HL-60 (cell line): ENCODE results near the gene SFT2D3.

Experiments used
- DNase-seq, 2 experiments: peaks; one replicate each; pipeline ENCODE4 v3.0.0-alpha.2; 2010 to 2020; ENCODE audit warnings: low read depth in 1 of 2, low spot score in 1 of 2
- H3K27ac ChIP-seq: fragments of 250-450 bp; sonication (Bioruptor Pico); replicated peaks from 2 replicates; pipeline ENCODE4 v1.5.1; 2020; ENCODE audit warnings: mild to moderate bottlenecking, moderate library complexity
- H3K27me3 ChIP-seq: fragments of 250-450 bp; sonication (Bioruptor Pico); 2 replicates; pipeline ENCODE4 v1.5.1; 2021; ENCODE audit warnings: mild to moderate bottlenecking, moderate library complexity; ENCODE audit not compliant: insufficient read depth, poor library complexity, severe bottlenecking
- H3K4me3 ChIP-seq: replicated peaks from 2 replicates; pipeline ENCODE4 v1.5.1; 2011; ENCODE audit warnings: mild to moderate bottlenecking, control low read depth, low read length; ENCODE audit not compliant: insufficient read depth
- GABPA ChIP-seq: IDR thresholded peaks from 2 replicates; pipeline ENCODE4 v1.6.1; 2012; ENCODE audit warnings: low read depth
- POLR2AphosphoS5 ChIP-seq: IDR thresholded peaks from 2 replicates; pipeline ENCODE4 v1.6.1; 2012; ENCODE audit warnings: low read depth
- SPI1 ChIP-seq: IDR thresholded peaks from 2 replicates; pipeline ENCODE4 v1.6.1; 2012; ENCODE audit warnings: low read depth, mild to moderate bottlenecking, borderline replicate concordance
- TF ChIP-seq, protein P1 (sequence below): IDR thresholded peaks from one replicate; pipeline ENCODE4 v1.5.1; 2011; ENCODE audit warnings: low read length, control low read depth, inconsistent platforms; ENCODE audit not compliant: insufficient read depth
- TF ChIP-seq, protein P2 (sequence below): IDR thresholded peaks from 2 replicates; pipeline ENCODE4 v1.6.1; 2012; ENCODE audit warnings: low read depth; ENCODE audit not compliant: insufficient replicate concordance

SFT2D3 gene

DNA sequence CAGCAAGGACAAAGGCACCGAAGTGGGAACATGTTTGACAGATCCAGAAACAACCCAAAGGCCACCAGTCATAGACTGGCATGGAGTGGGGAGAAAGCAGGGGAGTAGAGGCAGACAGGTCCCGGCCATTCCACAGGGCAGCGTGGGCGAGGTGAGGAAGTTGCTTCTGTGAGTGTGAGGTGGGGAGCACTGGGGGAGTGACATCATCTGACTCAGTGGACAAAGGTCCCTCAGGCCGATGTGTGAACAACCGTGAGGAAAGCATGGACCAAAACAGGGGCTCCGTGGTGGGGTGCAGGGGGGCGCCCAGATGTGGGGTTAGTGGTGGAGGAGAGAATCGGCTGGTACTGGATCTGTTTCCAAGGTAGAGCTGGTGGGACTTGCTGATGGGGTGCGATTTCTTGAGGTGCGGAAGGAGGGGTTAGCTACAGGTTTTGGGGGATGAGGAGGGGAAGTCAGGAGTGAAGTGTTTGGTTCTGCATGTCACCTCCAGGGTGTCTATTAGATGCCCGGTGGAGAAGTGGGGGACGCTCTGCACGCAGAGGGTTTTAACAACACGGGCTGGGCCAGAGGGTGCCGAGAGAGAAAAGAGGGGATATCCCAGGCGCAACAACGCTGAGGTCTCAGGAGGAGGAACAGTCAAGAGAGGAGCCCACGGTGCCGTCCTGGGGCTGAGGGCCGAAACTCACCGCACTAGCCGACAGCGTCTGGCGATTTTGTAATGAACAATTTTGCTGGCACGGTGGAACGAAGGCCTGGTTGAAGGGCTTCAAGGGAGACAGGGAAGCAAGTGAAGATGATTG lies 2.5 kb upstream of the SFT2D3 start:
- H3K27ac ChIP-seq, result no peak overlapping the region
- H3K4me3 ChIP-seq, result no peak overlapping the region
- no peak for DNase-seq
- H3K27me3 ChIP-seq, result no peaks in the 10 kb centered on the region
- TF ChIP-seq GABPA (no peak), SPI1 (no peak)

DNA sequence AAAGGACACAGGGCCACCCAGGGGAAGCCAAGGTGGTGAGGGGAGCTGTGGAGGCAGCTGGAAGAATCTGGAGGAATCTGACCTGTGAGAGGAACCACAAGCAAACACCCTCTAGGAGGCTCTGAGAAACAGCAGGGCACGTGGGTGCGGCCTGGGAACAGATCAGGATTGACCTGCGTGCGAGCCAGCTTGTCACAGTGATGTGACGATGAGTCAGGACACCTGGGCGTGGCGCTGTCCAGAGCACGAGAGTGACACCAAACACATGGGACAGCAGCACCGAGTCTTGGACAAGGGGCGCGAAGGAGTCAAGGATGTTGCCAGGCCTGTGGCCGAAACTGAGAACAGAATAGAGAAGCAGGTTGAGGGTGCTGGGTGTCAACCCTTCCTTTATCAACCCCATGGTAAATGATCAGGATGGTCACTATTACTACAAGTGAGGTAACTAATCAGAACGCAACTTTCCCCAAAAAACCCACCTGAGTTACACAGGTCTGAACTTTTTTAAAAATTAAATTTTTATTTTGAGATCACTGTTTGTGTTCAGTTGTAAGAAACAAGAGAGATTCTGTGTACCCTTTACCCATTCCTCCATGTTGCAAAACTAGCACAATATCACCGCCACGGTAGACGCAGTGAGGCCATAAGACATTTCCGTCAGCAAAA lies 637 bp upstream of the SFT2D3 start:
- no peak for TF ChIP-seq GABPA
- no peak for TF ChIP-seq POLR2AphosphoS5
- TF ChIP-seq, protein P1, sequence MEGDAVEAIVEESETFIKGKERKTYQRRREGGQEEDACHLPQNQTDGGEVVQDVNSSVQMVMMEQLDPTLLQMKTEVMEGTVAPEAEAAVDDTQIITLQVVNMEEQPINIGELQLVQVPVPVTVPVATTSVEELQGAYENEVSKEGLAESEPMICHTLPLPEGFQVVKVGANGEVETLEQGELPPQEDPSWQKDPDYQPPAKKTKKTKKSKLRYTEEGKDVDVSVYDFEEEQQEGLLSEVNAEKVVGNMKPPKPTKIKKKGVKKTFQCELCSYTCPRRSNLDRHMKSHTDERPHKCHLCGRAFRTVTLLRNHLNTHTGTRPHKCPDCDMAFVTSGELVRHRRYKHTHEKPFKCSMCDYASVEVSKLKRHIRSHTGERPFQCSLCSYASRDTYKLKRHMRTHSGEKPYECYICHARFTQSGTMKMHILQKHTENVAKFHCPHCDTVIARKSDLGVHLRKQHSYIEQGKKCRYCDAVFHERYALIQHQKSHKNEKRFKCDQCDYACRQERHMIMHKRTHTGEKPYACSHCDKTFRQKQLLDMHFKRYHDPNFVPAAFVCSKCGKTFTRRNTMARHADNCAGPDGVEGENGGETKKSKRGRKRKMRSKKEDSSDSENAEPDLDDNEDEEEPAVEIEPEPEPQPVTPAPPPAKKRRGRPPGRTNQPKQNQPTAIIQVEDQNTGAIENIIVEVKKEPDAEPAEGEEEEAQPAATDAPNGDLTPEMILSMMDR, result no peak
- TF ChIP-seq, protein P2, sequence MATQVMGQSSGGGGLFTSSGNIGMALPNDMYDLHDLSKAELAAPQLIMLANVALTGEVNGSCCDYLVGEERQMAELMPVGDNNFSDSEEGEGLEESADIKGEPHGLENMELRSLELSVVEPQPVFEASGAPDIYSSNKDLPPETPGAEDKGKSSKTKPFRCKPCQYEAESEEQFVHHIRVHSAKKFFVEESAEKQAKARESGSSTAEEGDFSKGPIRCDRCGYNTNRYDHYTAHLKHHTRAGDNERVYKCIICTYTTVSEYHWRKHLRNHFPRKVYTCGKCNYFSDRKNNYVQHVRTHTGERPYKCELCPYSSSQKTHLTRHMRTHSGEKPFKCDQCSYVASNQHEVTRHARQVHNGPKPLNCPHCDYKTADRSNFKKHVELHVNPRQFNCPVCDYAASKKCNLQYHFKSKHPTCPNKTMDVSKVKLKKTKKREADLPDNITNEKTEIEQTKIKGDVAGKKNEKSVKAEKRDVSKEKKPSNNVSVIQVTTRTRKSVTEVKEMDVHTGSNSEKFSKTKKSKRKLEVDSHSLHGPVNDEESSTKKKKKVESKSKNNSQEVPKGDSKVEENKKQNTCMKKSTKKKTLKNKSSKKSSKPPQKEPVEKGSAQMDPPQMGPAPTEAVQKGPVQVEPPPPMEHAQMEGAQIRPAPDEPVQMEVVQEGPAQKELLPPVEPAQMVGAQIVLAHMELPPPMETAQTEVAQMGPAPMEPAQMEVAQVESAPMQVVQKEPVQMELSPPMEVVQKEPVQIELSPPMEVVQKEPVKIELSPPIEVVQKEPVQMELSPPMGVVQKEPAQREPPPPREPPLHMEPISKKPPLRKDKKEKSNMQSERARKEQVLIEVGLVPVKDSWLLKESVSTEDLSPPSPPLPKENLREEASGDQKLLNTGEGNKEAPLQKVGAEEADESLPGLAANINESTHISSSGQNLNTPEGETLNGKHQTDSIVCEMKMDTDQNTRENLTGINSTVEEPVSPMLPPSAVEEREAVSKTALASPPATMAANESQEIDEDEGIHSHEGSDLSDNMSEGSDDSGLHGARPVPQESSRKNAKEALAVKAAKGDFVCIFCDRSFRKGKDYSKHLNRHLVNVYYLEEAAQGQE, result no peak
- TF ChIP-seq SPI1, result no peak
- no peaks in the 10 kb centered on the region for H3K27me3 ChIP-seq
- H3K4me3 ChIP-seq, result peak overlapping the region; percentile 34
- peak overlapping the region; percentile 92 for H3K27ac ChIP-seq
- DNase-seq, result peak; percentile 15 to 61

DNA sequence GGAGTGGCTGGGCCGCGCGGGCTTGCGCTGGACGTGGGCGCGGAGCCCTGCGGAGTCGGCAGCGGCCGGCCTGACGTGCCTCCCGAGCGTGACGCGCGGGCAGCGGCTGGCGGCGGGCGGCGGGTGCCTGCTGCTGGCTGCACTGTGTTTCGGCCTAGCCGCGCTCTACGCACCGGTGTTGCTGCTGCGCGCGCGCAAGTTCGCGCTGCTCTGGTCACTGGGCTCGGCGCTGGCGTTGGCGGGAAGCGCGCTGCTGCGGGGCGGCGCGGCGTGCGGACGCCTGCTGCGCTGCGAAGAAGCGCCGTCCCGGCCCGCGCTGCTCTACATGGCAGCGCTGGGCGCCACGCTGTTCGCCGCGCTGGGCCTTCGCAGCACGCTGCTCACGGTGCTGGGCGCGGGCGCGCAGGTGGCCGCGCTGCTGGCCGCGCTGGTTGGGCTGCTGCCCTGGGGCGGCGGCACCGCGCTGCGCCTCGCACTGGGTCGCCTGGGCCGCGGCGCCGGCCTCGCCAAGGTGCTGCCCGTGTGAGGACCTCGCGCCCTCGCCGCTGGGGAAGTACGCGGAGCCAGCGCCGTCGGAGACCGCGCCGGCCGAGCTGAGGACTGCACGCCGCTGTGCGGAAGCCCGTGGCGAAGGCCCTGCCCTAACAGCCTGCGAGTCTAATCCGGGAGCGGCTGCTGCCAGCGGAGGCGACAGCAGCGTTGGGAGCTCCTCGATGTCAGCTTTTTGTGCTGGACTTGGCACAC lies 526 bp downstream of the SFT2D3 start:
- H3K27ac ChIP-seq, result peak overlapping the region; percentile 92
- peak overlapping the region; percentile 34 for H3K4me3 ChIP-seq
- H3K27me3 ChIP-seq, result no peaks in the 10 kb centered on the region
- TF ChIP-seq SPI1 (peak; percentile 39; the same call in 1 of the 2 replicates), POLR2AphosphoS5 (peak; percentile 84), GABPA (no peak)
- TF ChIP-seq, protein P2, result no peak
- peak; percentile 61 to 85 for DNase-seq

DNA sequence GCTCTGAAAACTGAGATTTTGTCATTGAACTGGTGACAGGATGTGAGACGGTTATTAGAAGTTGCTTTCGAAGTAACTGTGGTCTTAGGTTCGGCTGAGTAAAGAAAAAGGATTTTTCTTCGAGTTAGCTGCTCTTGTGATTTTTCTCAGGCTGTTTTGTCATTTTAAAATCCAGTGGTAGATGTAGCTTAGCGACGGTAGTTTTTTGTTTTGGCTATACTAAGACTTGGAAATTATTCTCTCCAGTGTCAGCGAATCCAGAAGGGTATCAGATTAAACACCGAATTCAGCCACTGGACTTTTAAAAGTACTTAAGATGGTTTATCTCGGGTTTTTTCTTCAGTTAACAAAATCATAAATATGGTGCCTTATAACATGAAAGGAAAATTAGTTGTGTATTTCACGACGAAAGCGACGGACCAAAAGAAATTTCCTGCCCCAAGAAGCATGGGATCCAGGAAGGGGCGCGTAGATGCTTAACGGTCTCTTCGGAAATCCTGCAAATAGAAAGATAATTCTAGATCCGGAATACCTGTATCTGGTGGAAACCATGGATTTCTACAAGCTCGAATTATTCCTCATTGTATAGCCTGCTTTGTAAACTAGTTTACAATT lies 1.2 kb downstream of the SFT2D3 start:
- no peak for DNase-seq
- Histone ChIP-seq H3K4me3 (peak overlapping the region; percentile 34), H3K27me3 (no peaks in the 10 kb centered on the region), H3K27ac (peak overlapping the region; percentile 26)
- TF ChIP-seq POLR2AphosphoS5 (no peak), SPI1 (no peak)
- TF ChIP-seq, protein P2, result no peak
- TF ChIP-seq, protein P1, result no peak
